Measurements from ENCODE around the gene TRABD2A. TPM values are rescaled to one million over a fixed set of nuclear protein-coding genes. Genes with fewer than 3 reads are reported as not detected.

The TRABD2A gene
- total and polyA plus RNA-seq, 2 of the 13 experiments (the other 11 are each of a cell fraction or from before 2014, with no cell fraction given) = 0.15 TPM; not detected in 1

GRCh38 chr2:84880395-84880644 is 564 bp downstream of the TRABD2A start:
- in situ Hi-C loops (cut with HindIII; ENCODE audit: extremely low pct_ligation_motif_present, low pct_unique_long_range_greater_than_20kb) = loop anchor here (5.0 to 10.0 kb wide), 2 partner anchors 246 to 393 kb away; no protein-coding TSS in a partner anchor

GRCh38 chr2:84879584-84880394 is 1.1 kb downstream of the TRABD2A start:
- no peak for TF ChIP-seq NFRKB (IDR thresholded peaks at IDR 0.05)
- no peak for TF ChIP-seq ZNF672 (CRISPR knock-in tag; IDR thresholded peaks at IDR 0.05)
- peak; percentile 38; the same call in 1 of the 2 replicates for TF ChIP-seq ZBTB33 (CRISPR knock-in tag; IDR thresholded peaks at IDR 0.05)
- TF ChIP-seq ZNF3 (CRISPR knock-in tag; IDR thresholded peaks at IDR 0.05) = no peak
- Histone ChIP-seq H3K4me1 (ENCODE audit: insufficient read depth, low read length) (peaks cover 40% of the 10 kb centered on the region), H3K27ac (ENCODE audit: extremely low read length, insufficient read depth, low read length) (no peak overlapping the region), H3K4me2 (ENCODE audit: low read depth, low read length) (peak overlapping the region; percentile 68), H3K9ac (ENCODE audit: insufficient read depth, low read depth, low read length) (no peak overlapping the region), H3K27me3 (ENCODE audit: control insufficient read depth in 1 of 2, insufficient read depth in 2 of 2, low read length in 2 of 2) (peaks cover 17 to 45% of the 10 kb centered on the region in 2 experiments), H4K20me1 (ENCODE audit: insufficient read depth, low read length) (peaks cover 3% of the 10 kb centered on the region; the same call in 1 of the 2 replicates), H2AFZ (ENCODE audit: low read length) (no peak overlapping the region), H3K79me2 (ENCODE audit: insufficient read depth, low read length) (no peaks in the 10 kb centered on the region), H3K36me3 (replicated peaks in 1 of 2; ENCODE audit: control insufficient read depth in 1 of 2, insufficient read depth in 2 of 2, low read length in 2 of 2) (no peaks in the 10 kb centered on the region), H3K9me3 (ENCODE audit: low read length) (no peaks in the 10 kb centered on the region), H3K4me3 (replicated peaks in 1 of 3; ENCODE audit: insufficient read depth in 1 of 3, low read depth in 2 of 3, low read length in 3 of 3) (peak overlapping the region in 1 of 3 experiments; percentile 63; a peak in 1 of 6 replicates)
- FAIRE-seq (no peak), ATAC-seq (no peak), DNase-seq (ENCODE audit: low spot score) (no peak)
- CTCF ChIA-PET (ENCODE audit: low intra/inter-chr PET ratio, low total read pairs) = no interaction called here
- 50% methylated on average over 33 of the region's 45 CpGs for WGBS (ENCODE audit: low lambda C conversion rate)
- POLR2A ChIA-PET = no interaction called here
- no TSS peak for BruUV-seq (replicated peaks)
- intact Hi-C loops (cut with micrococcal nuclease; ENCODE audit: unreplicated experiment) = no loop called here
- in situ Hi-C loops (cut with HindIII; ENCODE audit: extremely low pct_ligation_motif_present, low pct_unique_long_range_greater_than_20kb) = loop anchor here (5.0 to 10.0 kb wide), 2 partner anchors 245 to 392 kb away; no protein-coding TSS in a partner anchor

More at GRCh38 chr2:84880395-84880644, 564 bp downstream of the TRABD2A start:
- H3K9ac ChIP-seq (ENCODE audit: insufficient read depth, low read depth, low read length) = no peak overlapping the region
- no peak overlapping the region for H3K27ac ChIP-seq (ENCODE audit: extremely low read length, insufficient read depth, low read length)
- ChIA-PET POLR2A (no interaction called here), CTCF (ENCODE audit: low intra/inter-chr PET ratio, low total read pairs) (interaction anchor here (3.2 kb wide), 1 partner anchor 46 kb away, joined by 20 read pairs; no protein-coding TSS in a partner anchor)
- H3K4me3 ChIP-seq (replicated peaks in 1 of 3; ENCODE audit: insufficient read depth in 1 of 3, low read depth in 2 of 3, low read length in 3 of 3) = peak overlapping the region in 2 of 3 experiments; percentile 14 to 63; a peak in 2 of 6 replicates
- H3K27me3 ChIP-seq (ENCODE audit: control insufficient read depth in 1 of 2, insufficient read depth in 2 of 2, low read length in 2 of 2) = peaks cover 17 to 50% of the 10 kb centered on the region in 2 experiments
- ATAC-seq (no peak), DNase-seq (ENCODE audit: low spot score) (no peak), FAIRE-seq (no peak)
- no peaks in the 10 kb centered on the region for H3K9me3 ChIP-seq (ENCODE audit: low read length)
- H3K4me1 ChIP-seq (ENCODE audit: insufficient read depth, low read length) = peaks cover 40% of the 10 kb centered on the region
- 22% methylated on average over 8 of the region's 8 CpGs for WGBS (ENCODE audit: low lambda C conversion rate)
- TF ChIP-seq REL (CRISPR knock-in tag; conservative IDR thresholded peaks at IDR 0.05) (no peak), ZNF788 (CRISPR knock-in tag; IDR thresholded peaks at IDR 0.05; ENCODE audit: borderline replicate concordance) (0 out of 2 replicates have a peak, but pooled peaks have one; percentile 20)
- H3K4me2 ChIP-seq (ENCODE audit: low read depth, low read length) = peak overlapping the region; percentile 68
- peaks cover 3% of the 10 kb centered on the region; the same call in 1 of the 2 replicates for H4K20me1 ChIP-seq (ENCODE audit: insufficient read depth, low read length)
- no peak overlapping the region for H2AFZ ChIP-seq (ENCODE audit: low read length)
- H3K36me3 ChIP-seq (replicated peaks in 1 of 2; ENCODE audit: control insufficient read depth in 1 of 2, insufficient read depth in 2 of 2, low read length in 2 of 2) = no peaks in the 10 kb centered on the region
- no TSS peak for BruUV-seq (replicated peaks)
- H3K79me2 ChIP-seq (ENCODE audit: insufficient read depth, low read length) = no peaks in the 10 kb centered on the region
- intact Hi-C loops (cut with micrococcal nuclease; ENCODE audit: unreplicated experiment) = no loop called here
